HepG2 (cell line): Measurements from ENCODE around the gene RNU6-1. TPM values are rescaled to one million over a fixed set of nuclear protein-coding genes. Genes with fewer than 3 reads are reported as not detected.

Source experiments
- EEA1 ChIP-seq: sonication (generic); formaldehyde crosslinking; IDR thresholded peaks from 2 replicates; pipeline ENCODE4 v1.5.1; 2020; ENCODE audit warnings: mild to moderate bottlenecking, missing genetic modification reagents, borderline replicate concordance
- HNRNPUL1 ChIP-seq: fragments of 200-400 bp; formaldehyde crosslinking; IDR thresholded peaks from 2 replicates; pipeline ENCODE4 v1.6.1; 2017; ENCODE audit warnings: low read depth, mild to moderate bottlenecking, low read length, moderate library complexity
- JUND ChIP-seq: sonication (generic); formaldehyde crosslinking; IDR thresholded peaks from 2 replicates; pipeline ENCODE4 v1.8.0; 2022; ENCODE audit warnings: mild to moderate bottlenecking, missing genetic modification reagents
- KMT2B ChIP-seq: IDR thresholded peaks from 2 replicates; pipeline ENCODE4 v1.6.1; 2016; ENCODE audit warnings: missing genetic modification reagents, missing compliant biosample characterization
- NFIC ChIP-seq: IDR thresholded peaks from 2 replicates; pipeline ENCODE4 v1.6.1; 2012; ENCODE audit warnings: mild to moderate bottlenecking, low read length, inconsistent platforms
- NFKB2 ChIP-seq: sonication (generic); formaldehyde crosslinking; IDR thresholded peaks from 2 replicates; pipeline ENCODE4 v1.4.0; 2020; ENCODE audit warnings: missing genetic modification reagents, borderline replicate concordance
- PHF5A ChIP-seq: IDR thresholded peaks from one replicate; pipeline ENCODE4 v1.6.1; 2018; ENCODE audit warnings: low read depth, missing genetic modification reagents; ENCODE audit not compliant: unreplicated experiment
- SALL1 ChIP-seq: sonication (generic); formaldehyde crosslinking; IDR thresholded peaks from 2 replicates; pipeline ENCODE4 v1.8.0; 2022; ENCODE audit warnings: mild to moderate bottlenecking, missing genetic modification reagents
- SP5 ChIP-seq: IDR thresholded peaks from 2 replicates; pipeline ENCODE4 v1.6.1; 2016; ENCODE audit warnings: low read depth, borderline replicate concordance
- SPEN ChIP-seq: sonication (generic); formaldehyde crosslinking; IDR thresholded peaks from 2 replicates; pipeline ENCODE4 v1.5.1; 2020; ENCODE audit warnings: low read depth, mild to moderate bottlenecking, missing genetic modification reagents
- ZBTB20 ChIP-seq: sonication (generic); formaldehyde crosslinking; IDR thresholded peaks from 2 replicates; pipeline ENCODE4 v1.8.1; 2023; ENCODE audit warnings: missing genetic modification reagents, low read depth, mild to moderate bottlenecking, borderline replicate concordance
- ZMYM2 ChIP-seq: sonication (generic); formaldehyde crosslinking; IDR thresholded peaks from 2 replicates; pipeline ENCODE4 v1.8.0; 2022; ENCODE audit warnings: mild to moderate bottlenecking, missing genetic modification reagents
- ZNF577 ChIP-seq: sonication (generic); formaldehyde crosslinking; IDR thresholded peaks from 2 replicates; pipeline ENCODE4 v1.4.0; 2020; ENCODE audit warnings: mild to moderate bottlenecking, low read depth, missing genetic modification reagents, borderline replicate concordance
- ZNF75D ChIP-seq: sonication (generic); formaldehyde crosslinking; IDR thresholded peaks from 2 replicates; pipeline ENCODE4 v1.8.1; 2023; ENCODE audit warnings: missing genetic modification reagents, mild to moderate bottlenecking, borderline replicate concordance
- polyA plus RNA-seq, 8 experiments: library from polyadenylated mRNA; depleted of rRNA in 3 of 8; stranded (reverse) in 7 of 8; unstranded in 1 of 8; fragments of >200 nt; fragmentation: Illumina TruSeq in 4 of 8; extraction: Trizol in 4 of 8; gene quantifications; 2 replicates each; pipeline versions ENCODE4 v1.2.1 to v1.2.3, GENCODE V29; 2011 to 2016; ENCODE audit warnings: low read depth in 4 of 8, missing spikeins in 1 of 8, mixed read lengths in 1 of 8; ENCODE audit not compliant: insufficient read depth in 1 of 8
- total RNA-seq, 5 experiments: library from RNA; depleted of rRNA; stranded (reverse); fragments of >200 nt; fragmentation: Illumina TruSeq; extraction: Trizol; gene quantifications; 2 replicates each; pipeline ENCODE4 v1.2.3, GENCODE V29; 2016; ENCODE audit warnings: low read depth in 1 of 5
- TF ChIP-seq, protein P1 (sequence below): sonication (generic); formaldehyde crosslinking; conservative IDR thresholded peaks from 2 replicates; pipeline ENCODE4 v1.4.0; 2020; ENCODE audit warnings: missing genetic modification reagents
- TF ChIP-seq, protein P2 (sequence below), 2 experiments: fragments of 450-650 bp in 1 of 2; sonication (generic) in 1 of 2; formaldehyde crosslinking; IDR thresholded peaks; 2 replicates each; pipeline versions ENCODE4 v1.5.0 to v1.8.0; 2020 to 2022; ENCODE audit warnings: mild to moderate bottlenecking in 1 of 2, missing genetic modification reagents in 1 of 2
- TF ChIP-seq, protein P3 (sequence below): sonication (generic); formaldehyde crosslinking; IDR thresholded peaks from 2 replicates; pipeline ENCODE4 v1.4.0; 2020; ENCODE audit warnings: low read depth, mild to moderate bottlenecking, missing genetic modification reagents
- TF ChIP-seq, protein P4 (sequence below): IDR thresholded peaks from 2 replicates; pipeline ENCODE4 v1.6.1; 2018; ENCODE audit warnings: missing genetic modification reagents, mild to moderate bottlenecking, missing compliant biosample characterization

RNU6-1 gene
- total and polyA plus RNA-seq, 2 of the 13 experiments (the other 11 are each of a cell fraction or from before 2014, with no cell fraction given): under 0.01 TPM; not detected in 1

DNA sequence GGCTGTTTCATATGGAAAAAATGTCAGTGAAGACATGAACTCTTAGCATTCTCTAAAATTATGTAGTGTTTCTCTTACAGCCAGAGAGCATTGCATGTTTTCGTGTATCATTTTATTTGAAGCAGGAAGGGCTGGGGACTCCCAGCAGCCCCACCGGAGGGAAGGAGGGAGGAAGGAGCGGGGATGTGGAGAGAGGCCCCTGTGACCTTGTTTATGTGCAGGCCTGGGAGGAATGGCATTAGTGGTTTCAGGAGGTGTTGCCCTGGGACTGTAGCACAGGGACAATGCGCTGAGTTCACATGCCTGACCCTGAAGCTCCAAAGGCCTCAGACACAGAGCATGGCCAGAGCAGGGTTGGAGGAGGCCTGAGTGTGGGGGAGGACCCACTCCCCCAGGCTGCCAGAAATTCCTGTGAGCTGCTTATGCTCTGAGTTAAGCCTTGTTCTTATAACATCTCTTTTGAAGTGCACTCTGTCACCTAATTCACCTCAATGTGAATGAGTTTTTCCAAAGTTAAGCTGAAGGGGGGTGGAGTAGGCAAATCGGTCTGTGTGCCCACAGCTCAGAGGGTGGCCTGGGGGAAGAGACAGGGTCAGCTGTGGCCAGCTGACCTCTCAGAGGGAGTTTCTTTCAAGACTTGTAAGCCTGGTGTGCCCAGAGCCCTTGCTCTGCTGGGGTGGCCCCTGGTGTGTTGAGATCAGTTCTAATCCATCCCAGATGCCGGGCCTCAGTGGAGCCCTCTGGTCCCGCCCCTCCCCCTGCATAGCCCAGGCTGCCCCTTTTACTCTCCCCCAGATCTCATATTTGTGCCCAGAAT lies 3.9 kb upstream of the RNU6-1 start (continued):
- TF ChIP-seq PHF5A (no peak), NFIC (no peak), ZBTB20 (peak; percentile 39; the same call in 1 of the 2 replicates), SPEN (peak; percentile 53), ZMYM2 (CRISPR knock-in tag) (no peak), ZNF577 (CRISPR knock-in tag) (no peak), HNRNPUL1 (no peak), JUND (CRISPR knock-in tag) (no peak), EEA1 (CRISPR knock-in tag) (no peak), ZNF75D (CRISPR knock-in tag) (no peak), KMT2B (CRISPR knock-in tag) (no peak), SALL1 (CRISPR knock-in tag) (peak; percentile 88), NFKB2 (CRISPR knock-in tag) (no peak; the same call in 1 of the 2 replicates), SP5 (CRISPR knock-in tag) (peak; percentile 69; the same call in 1 of the 2 replicates)
- TF ChIP-seq, protein P1, sequence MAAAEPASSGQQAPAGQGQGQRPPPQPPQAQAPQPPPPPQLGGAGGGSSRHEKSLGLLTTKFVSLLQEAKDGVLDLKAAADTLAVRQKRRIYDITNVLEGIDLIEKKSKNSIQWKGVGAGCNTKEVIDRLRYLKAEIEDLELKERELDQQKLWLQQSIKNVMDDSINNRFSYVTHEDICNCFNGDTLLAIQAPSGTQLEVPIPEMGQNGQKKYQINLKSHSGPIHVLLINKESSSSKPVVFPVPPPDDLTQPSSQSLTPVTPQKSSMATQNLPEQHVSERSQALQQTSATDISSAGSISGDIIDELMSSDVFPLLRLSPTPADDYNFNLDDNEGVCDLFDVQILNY (CRISPR knock-in tag): no peak
- TF ChIP-seq, protein P2, sequence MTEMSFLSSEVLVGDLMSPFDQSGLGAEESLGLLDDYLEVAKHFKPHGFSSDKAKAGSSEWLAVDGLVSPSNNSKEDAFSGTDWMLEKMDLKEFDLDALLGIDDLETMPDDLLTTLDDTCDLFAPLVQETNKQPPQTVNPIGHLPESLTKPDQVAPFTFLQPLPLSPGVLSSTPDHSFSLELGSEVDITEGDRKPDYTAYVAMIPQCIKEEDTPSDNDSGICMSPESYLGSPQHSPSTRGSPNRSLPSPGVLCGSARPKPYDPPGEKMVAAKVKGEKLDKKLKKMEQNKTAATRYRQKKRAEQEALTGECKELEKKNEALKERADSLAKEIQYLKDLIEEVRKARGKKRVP (CRISPR knock-in tag; IDR thresholded peaks at IDR 0.05): no peak
- TF ChIP-seq, protein P3, sequence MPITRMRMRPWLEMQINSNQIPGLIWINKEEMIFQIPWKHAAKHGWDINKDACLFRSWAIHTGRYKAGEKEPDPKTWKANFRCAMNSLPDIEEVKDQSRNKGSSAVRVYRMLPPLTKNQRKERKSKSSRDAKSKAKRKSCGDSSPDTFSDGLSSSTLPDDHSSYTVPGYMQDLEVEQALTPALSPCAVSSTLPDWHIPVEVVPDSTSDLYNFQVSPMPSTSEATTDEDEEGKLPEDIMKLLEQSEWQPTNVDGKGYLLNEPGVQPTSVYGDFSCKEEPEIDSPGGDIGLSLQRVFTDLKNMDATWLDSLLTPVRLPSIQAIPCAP (CRISPR knock-in tag): no peak
- TF ChIP-seq, protein P4, sequence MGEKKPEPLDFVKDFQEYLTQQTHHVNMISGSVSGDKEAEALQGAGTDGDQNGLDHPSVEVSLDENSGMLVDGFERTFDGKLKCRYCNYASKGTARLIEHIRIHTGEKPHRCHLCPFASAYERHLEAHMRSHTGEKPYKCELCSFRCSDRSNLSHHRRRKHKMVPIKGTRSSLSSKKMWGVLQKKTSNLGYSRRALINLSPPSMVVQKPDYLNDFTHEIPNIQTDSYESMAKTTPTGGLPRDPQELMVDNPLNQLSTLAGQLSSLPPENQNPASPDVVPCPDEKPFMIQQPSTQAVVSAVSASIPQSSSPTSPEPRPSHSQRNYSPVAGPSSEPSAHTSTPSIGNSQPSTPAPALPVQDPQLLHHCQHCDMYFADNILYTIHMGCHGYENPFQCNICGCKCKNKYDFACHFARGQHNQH (CRISPR knock-in tag): peak; percentile 68; the same call in 1 of the 2 replicates
